Hepatocyte (in vitro differentiated cells): Measurements from ENCODE around the gene PCDHA1.
"Not testable (repeated sequence)": the region's sequence is repeated elsewhere in the genome, so short reads cannot be mapped to it uniquely, and the experiment has no call there.

ENCODE experiments used
- EZH2 ChIP-seq: fragments of 200-600 bp; sonication (generic); IDR thresholded peaks from 2 replicates; pipeline ENCODE4 v1.6.1; 2016; ENCODE audit warnings: antibody characterized with exemption, mild to moderate bottlenecking, borderline replicate concordance
- EZH2phosphoT487 ChIP-seq: fragments of 200-600 bp; sonication (generic); IDR thresholded peaks from one replicate; pipeline ENCODE4 v1.6.1; 2018; ENCODE audit warnings: antibody characterized with exemption, mild to moderate bottlenecking, low read depth, moderate library complexity; ENCODE audit not compliant: unreplicated experiment, severe bottlenecking
- TF ChIP-seq, protein P1 (sequence below): fragments of 200-600 bp; sonication (generic); IDR thresholded peaks from 2 replicates; pipeline ENCODE4 v1.5.1; 2016; ENCODE audit warnings: antibody characterized with exemption, mild to moderate bottlenecking; ENCODE audit not compliant: poor library complexity

DNA sequence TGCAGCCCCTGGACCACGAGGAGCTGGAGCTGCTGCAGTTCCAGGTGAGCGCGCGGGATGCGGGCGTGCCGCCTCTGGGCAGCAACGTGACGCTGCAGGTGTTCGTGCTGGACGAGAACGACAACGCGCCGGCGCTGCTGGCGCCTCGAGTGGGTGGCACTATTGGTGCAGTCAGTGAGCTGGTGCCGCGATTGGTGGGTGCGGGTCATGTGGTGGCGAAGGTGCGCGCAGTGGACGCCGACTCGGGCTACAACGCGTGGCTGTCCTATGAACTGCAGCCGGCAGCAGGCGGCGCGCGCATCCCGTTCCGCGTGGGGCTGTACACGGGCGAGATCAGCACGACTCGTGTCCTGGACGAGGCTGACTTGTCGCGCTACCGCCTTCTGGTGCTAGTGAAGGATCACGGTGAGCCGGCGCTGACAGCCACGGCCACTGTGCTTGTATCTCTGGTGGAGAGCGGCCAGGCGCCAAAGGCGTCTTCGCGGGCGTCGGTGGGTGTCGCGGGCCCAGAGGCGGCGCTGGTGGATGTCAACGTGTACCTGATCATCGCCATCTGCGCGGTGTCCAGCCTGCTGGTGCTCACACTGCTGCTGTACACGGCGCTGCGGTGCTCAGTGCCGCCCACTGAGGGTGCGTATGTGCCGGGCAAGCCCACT is 2.0 kb downstream of the PCDHA1 start:
- TF ChIP-seq, protein P1, sequence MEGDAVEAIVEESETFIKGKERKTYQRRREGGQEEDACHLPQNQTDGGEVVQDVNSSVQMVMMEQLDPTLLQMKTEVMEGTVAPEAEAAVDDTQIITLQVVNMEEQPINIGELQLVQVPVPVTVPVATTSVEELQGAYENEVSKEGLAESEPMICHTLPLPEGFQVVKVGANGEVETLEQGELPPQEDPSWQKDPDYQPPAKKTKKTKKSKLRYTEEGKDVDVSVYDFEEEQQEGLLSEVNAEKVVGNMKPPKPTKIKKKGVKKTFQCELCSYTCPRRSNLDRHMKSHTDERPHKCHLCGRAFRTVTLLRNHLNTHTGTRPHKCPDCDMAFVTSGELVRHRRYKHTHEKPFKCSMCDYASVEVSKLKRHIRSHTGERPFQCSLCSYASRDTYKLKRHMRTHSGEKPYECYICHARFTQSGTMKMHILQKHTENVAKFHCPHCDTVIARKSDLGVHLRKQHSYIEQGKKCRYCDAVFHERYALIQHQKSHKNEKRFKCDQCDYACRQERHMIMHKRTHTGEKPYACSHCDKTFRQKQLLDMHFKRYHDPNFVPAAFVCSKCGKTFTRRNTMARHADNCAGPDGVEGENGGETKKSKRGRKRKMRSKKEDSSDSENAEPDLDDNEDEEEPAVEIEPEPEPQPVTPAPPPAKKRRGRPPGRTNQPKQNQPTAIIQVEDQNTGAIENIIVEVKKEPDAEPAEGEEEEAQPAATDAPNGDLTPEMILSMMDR, result not testable (repeated sequence)
- not testable (repeated sequence) for TF ChIP-seq EZH2phosphoT487, EZH2
